Mesothelial cell of epicardium (in vitro differentiated cells): ENCODE results near the gene CHST3. TPM values are rescaled to one million over a fixed set of nuclear protein-coding genes. Genes with fewer than 3 reads are reported as not detected.

Experiments
- DNase-seq, 2 experiments: peaks; one replicate each; pipeline ENCODE4 v3.0.0; 2021; ENCODE audit warnings: low spot score in 2 of 2; ENCODE audit not compliant: unreplicated experiment in 2 of 2
- H3K27ac Mint-ChIP-seq: 2 replicates; pipeline ENCODE4 v1.8.0; 2021; ENCODE audit warnings: mixed read lengths
- H3K27me3 Mint-ChIP-seq: 2 replicates; pipeline ENCODE4 v1.8.0; 2021; ENCODE audit warnings: low read depth, mixed read lengths
- H3K36me3 Mint-ChIP-seq: 2 replicates; pipeline ENCODE4 v1.8.0; 2021; ENCODE audit warnings: mixed read lengths
- H3K4me1 Mint-ChIP-seq: 2 replicates; pipeline ENCODE4 v1.8.0; 2021; ENCODE audit warnings: mixed read lengths
- H3K4me3 Mint-ChIP-seq: 2 replicates; pipeline ENCODE4 v1.8.0; 2021; ENCODE audit warnings: mild to moderate bottlenecking, moderate library complexity, mixed read lengths
- H3K9me3 Mint-ChIP-seq: 2 replicates; pipeline ENCODE4 v1.8.0; 2021; ENCODE audit warnings: mixed read lengths
- total RNA-seq: library from RNA; stranded (reverse); gene quantifications from 3 replicates; pipeline ENCODE4 v1.2.1, GENCODE V29; 2021
- TF ChIP-seq, protein P1 (sequence below): fragments of 200-600 bp; sonication (generic); IDR thresholded peaks from one replicate; pipeline ENCODE4 v1.5.0; 2021; ENCODE audit warnings: antibody characterized with exemption; ENCODE audit not compliant: unreplicated experiment

CHST3 gene
- total RNA-seq, 1 donor from 2014 or later = 27.6 TPM

- H3K36me3 Mint-ChIP-seq = no peaks in the 10 kb centered on the region
- TF ChIP-seq, protein P1, sequence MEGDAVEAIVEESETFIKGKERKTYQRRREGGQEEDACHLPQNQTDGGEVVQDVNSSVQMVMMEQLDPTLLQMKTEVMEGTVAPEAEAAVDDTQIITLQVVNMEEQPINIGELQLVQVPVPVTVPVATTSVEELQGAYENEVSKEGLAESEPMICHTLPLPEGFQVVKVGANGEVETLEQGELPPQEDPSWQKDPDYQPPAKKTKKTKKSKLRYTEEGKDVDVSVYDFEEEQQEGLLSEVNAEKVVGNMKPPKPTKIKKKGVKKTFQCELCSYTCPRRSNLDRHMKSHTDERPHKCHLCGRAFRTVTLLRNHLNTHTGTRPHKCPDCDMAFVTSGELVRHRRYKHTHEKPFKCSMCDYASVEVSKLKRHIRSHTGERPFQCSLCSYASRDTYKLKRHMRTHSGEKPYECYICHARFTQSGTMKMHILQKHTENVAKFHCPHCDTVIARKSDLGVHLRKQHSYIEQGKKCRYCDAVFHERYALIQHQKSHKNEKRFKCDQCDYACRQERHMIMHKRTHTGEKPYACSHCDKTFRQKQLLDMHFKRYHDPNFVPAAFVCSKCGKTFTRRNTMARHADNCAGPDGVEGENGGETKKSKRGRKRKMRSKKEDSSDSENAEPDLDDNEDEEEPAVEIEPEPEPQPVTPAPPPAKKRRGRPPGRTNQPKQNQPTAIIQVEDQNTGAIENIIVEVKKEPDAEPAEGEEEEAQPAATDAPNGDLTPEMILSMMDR = no peak
- peaks cover 50% of the 10 kb centered on the region for H3K4me1 Mint-ChIP-seq
- H3K4me3 Mint-ChIP-seq = no peak overlapping the region
- no peaks in the 10 kb centered on the region for H3K9me3 Mint-ChIP-seq
- no peak for DNase-seq
- no peaks in the 10 kb centered on the region for H3K27me3 Mint-ChIP-seq
- H3K27ac Mint-ChIP-seq = peak overlapping the region; percentile 60
Measured at GRCh38 chr10:71968553-71969474, 4.6 kb downstream of the CHST3 start.

GRCh38 chr10:71969929-71970328 is 5.7 kb downstream of the CHST3 start:
- H3K9me3 Mint-ChIP-seq = no peaks in the 10 kb centered on the region
- no peaks in the 10 kb centered on the region for H3K36me3 Mint-ChIP-seq
- H3K4me3 Mint-ChIP-seq = no peak overlapping the region
- peaks cover 52% of the 10 kb centered on the region for H3K4me1 Mint-ChIP-seq
- TF ChIP-seq, protein P1 = no peak
- DNase-seq = no peak
- H3K27me3 Mint-ChIP-seq = no peaks in the 10 kb centered on the region
- no peak overlapping the region for H3K27ac Mint-ChIP-seq

GRCh38 chr10:71970331-71970730 is 6.1 kb downstream of the CHST3 start:
- Mint-ChIP-seq H3K36me3 (no peaks in the 10 kb centered on the region), H3K9me3 (no peaks in the 10 kb centered on the region), H3K4me1 (peaks cover 52% of the 10 kb centered on the region), H3K27me3 (no peaks in the 10 kb centered on the region), H3K27ac (peak overlapping the region; percentile 34), H3K4me3 (no peak overlapping the region)
- no peak for DNase-seq
- TF ChIP-seq, protein P1 = no peak

DNA sequence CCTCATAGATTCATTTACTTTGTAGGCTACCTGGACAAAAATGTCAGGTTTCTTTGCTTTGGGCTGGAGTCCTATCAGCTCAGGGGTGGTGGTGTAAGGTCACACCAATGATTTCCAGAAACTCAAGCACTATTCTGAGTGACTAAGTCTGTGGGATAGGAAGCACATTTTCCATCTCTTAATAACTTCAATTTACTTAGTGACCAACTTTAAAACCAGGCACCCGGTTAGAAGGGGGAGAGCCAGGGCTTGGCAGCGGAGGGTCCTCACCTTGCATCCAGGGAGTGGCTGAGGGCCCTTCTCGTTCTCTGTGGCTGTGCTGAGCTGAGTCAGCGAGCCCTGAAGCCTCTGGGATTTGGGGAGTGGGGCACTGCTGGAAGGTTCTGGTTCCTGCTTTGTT is 6.7 kb downstream of the CHST3 start:
- Mint-ChIP-seq H3K36me3 (no peaks in the 10 kb centered on the region), H3K4me3 (no peak overlapping the region), H3K27me3 (no peaks in the 10 kb centered on the region), H3K4me1 (peaks cover 50% of the 10 kb centered on the region), H3K27ac (peak overlapping the region; percentile 34), H3K9me3 (no peaks in the 10 kb centered on the region)
- TF ChIP-seq, protein P1 = no peak
- no peak for DNase-seq

DNA sequence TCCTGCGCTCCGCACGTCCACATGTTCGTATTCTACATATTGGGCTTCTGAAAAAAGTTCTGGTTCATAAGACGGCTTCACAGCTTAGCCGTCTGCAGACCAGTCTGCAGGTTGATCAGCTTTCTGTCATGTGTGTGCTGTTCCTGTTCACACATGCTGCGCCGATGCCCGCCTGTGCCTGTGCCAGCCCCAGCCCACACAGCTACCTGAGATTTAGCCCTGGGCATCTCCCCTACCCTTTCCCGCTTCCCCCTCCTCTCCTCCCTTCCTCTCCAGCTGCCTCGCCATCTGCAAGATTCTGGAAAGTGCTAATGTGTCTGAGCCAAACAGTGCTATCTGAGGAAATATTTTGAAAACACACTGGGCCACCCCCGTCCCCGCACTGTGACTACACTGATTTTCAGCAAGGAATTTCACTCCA is 7.1 kb downstream of the CHST3 start:
- TF ChIP-seq, protein P1 = no peak
- H3K36me3 Mint-ChIP-seq = no peaks in the 10 kb centered on the region
- no peaks in the 10 kb centered on the region for H3K27me3 Mint-ChIP-seq
- no peak overlapping the region for H3K27ac Mint-ChIP-seq
- peaks cover 50% of the 10 kb centered on the region for H3K4me1 Mint-ChIP-seq
- no peaks in the 10 kb centered on the region for H3K9me3 Mint-ChIP-seq
- no peak for DNase-seq
- H3K4me3 Mint-ChIP-seq = no peak overlapping the region
